HEK293T (cell line): ENCODE results near the gene MCF2L.

Experiments used
- PKNOX1 ChIP-seq: fragments of 450-650 bp; IDR thresholded peaks from 2 replicates; pipeline ENCODE4 v1.6.1; 2016
- ZNF384 ChIP-seq: fragments of 450-650 bp; IDR thresholded peaks from 2 replicates; pipeline ENCODE4 v1.6.1; 2016

- TF ChIP-seq PKNOX1 (no peak), ZNF384 (no peak)
Observed at GRCh38 chr13:112962396-112962795, 6.6 kb upstream of the MCF2L start.
